OCI-LY7 (cell line): ENCODE data around the gene SSBP2.

Experiments used
- CTCF ChIP-seq: fragments of 200-600 bp; sonication (generic); conservative IDR thresholded peaks from 2 replicates; pipeline ENCODE4 v1.5.1; 2014; ENCODE audit warnings: mild to moderate bottlenecking, antibody characterized with exemption, low read length, moderate library complexity, mixed read lengths
- EZH2phosphoT487 ChIP-seq: fragments of 200-600 bp; sonication (generic); IDR thresholded peaks from 2 replicates; pipeline ENCODE4 v1.6.1; 2018; ENCODE audit warnings: low read depth, borderline replicate concordance, mild to moderate bottlenecking, mixed run types, antibody characterized with exemption, low read length, moderate library complexity, mixed read lengths

- TF ChIP-seq CTCF (no peak), EZH2phosphoT487 (no peak)
Measured at GRCh38 chr5:81762853-81763252, 12.0 kb upstream of the SSBP2 start.
